Tibial artery (tissue), 4 donors: ENCODE data around the gene SLCO4A1.

Source experiments
- DNase-seq, 2 donors: peaks; one replicate each; pipeline ENCODE4 v3.0.0-alpha.2; 2019
- H3K27ac ChIP-seq, 2 donors: fragments of 200-600 bp; sonication (generic) in 1 of 2; 1 replicate in 1 of 2; 2 replicates in 1 of 2; pipeline ENCODE4 v1.5.1; 2018 to 2019; ENCODE audit warnings: mild to moderate bottlenecking in 1 of 2
- H3K27me3 ChIP-seq, 2 donors: fragments of 200-600 bp; sonication (generic) in 1 of 2; one replicate each; pipeline versions ENCODE4 v1.5.1 to v1.6.0; 2016 to 2019
- H3K36me3 ChIP-seq, 3 donors: fragments of 200-600 bp; sonication (generic) in 2 of 3; one replicate each; pipeline ENCODE4 v1.5.1; 2016 to 2019; ENCODE audit warnings: mild to moderate bottlenecking in 2 of 3
- H3K4me1 ChIP-seq, 4 donors: fragments of 200-600 bp; sonication (generic) in 2 of 4; 1 replicate in 3 of 4; 2 replicates in 1 of 4; pipeline ENCODE4 v1.5.1; 2016 to 2019
- H3K4me3 ChIP-seq, 2 donors: fragments of 200-600 bp; sonication (generic) in 1 of 2; 1 replicate in 1 of 2; 2 replicates in 1 of 2; pipeline ENCODE4 v1.5.1; 2018 to 2019; ENCODE audit warnings: mild to moderate bottlenecking in 2 of 2
- H3K9me3 ChIP-seq, 3 donors: fragments of 200-600 bp; sonication (generic) in 1 of 3; one replicate each; pipeline ENCODE4 v1.5.1; 2016 to 2019
- CTCF ChIP-seq, 2 experiments: fragments of 200-600 bp in 1 of 2; fragments of 450-650 bp in 1 of 2; IDR thresholded peaks; one replicate each; pipeline ENCODE4 v1.5.1; 2017 to 2019; ENCODE audit warnings: antibody characterized with exemption in 2 of 2, mild to moderate bottlenecking in 1 of 2, moderate library complexity in 1 of 2
- intact Hi-C: fragments of 100-400 bp; cut with DNase I; formaldehyde crosslinking; loops from one replicate; pipeline ENCODE4 v1.15.0; 2023; ENCODE audit warnings: low total_unique reads

The SLCO4A1 gene

GRCh38 chr20:62656197-62656918 lies 14.1 kb downstream of the SLCO4A1 start:
- no peak for TF ChIP-seq CTCF (IDR thresholded peaks at IDR 0.05)
- no peak overlapping the region for H3K27ac ChIP-seq
- no peaks in the 10 kb centered on the region for H3K9me3 ChIP-seq
- no peak for DNase-seq
- H3K4me1 ChIP-seq = peaks cover 0 to 14% (median 12%) of the 10 kb centered on the region in 4 donors
- intact Hi-C loops = no loop called here
- H3K4me3 ChIP-seq = no peak overlapping the region
- peaks cover 0 to 13% of the 10 kb centered on the region in 2 donors for H3K27me3 ChIP-seq
- no peaks in the 10 kb centered on the region for H3K36me3 ChIP-seq

- TF ChIP-seq CTCF (IDR thresholded peaks at IDR 0.05) = no peak
- H3K9me3 ChIP-seq = no peaks in the 10 kb centered on the region
- no peak for DNase-seq
- no peaks in the 10 kb centered on the region for H3K36me3 ChIP-seq
- peaks cover 0 to 19% of the 10 kb centered on the region in 2 donors for H3K27me3 ChIP-seq
- no peak overlapping the region for H3K4me3 ChIP-seq
- intact Hi-C loops = no loop called here
- H3K4me1 ChIP-seq = peaks cover 0 to 9% (median 7%) of the 10 kb centered on the region in 4 donors
- H3K27ac ChIP-seq = no peak overlapping the region
Observed at GRCh38 chr20:62656919-62657588, 14.8 kb downstream of the SLCO4A1 start.

DNA sequence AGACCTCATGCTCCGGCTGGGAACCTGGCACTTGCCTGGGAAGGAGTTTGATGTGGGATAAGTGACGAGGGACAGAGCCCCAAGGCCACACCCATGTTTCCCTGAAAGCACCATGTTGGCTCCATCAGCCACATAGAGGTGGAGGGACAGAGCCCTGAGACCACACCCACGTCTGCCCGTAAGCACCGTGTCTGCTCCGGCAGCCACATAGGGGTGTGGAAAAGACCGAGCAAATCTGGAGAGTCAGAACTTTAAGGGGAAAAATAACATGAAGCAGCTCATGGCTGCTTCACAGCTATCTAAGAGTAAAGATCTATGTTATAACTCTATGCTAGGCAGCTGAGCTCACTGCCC lies 15.3 kb downstream of the SLCO4A1 start:
- no peak overlapping the region for H3K27ac ChIP-seq
- H3K9me3 ChIP-seq = no peaks in the 10 kb centered on the region
- H3K4me3 ChIP-seq = no peak overlapping the region
- peaks cover 0 to 23% of the 10 kb centered on the region in 2 donors for H3K27me3 ChIP-seq
- no peak for DNase-seq
- intact Hi-C loops = no loop called here
- TF ChIP-seq CTCF (IDR thresholded peaks at IDR 0.05) = no peak
- H3K4me1 ChIP-seq = peaks cover 0 to 6% (median 5%) of the 10 kb centered on the region in 4 donors
- no peaks in the 10 kb centered on the region for H3K36me3 ChIP-seq

DNA sequence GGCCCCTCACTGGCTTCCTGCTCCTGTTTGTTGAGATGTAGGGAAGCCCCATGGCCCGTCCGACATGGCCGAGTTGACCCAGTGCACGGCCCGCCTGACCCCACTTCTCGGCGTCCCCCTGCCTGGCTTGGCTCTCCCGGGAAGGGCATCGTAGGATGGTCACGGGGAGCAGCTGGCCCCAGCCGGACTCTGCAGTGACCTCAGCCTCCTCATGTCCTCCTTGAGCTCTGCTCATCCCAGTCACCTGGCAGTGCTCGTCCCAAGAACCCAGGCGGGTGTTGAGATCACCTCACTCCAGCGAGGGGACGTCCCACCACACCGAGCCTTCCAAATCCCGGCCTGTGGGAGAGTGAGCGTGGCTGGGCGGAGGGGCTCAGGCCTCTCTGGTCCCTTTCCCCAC lies 15.7 kb downstream of the SLCO4A1 start:
- H3K27me3 ChIP-seq = peaks cover 0 to 25% of the 10 kb centered on the region in 2 donors
- DNase-seq = no peak
- H3K4me3 ChIP-seq = no peak overlapping the region
- intact Hi-C loops = no loop called here
- H3K4me1 ChIP-seq = peaks cover 0 to 2% (median 1%) of the 10 kb centered on the region in 4 donors
- H3K36me3 ChIP-seq = no peaks in the 10 kb centered on the region
- H3K27ac ChIP-seq = no peak overlapping the region
- TF ChIP-seq CTCF (IDR thresholded peaks at IDR 0.05) = no peak
- no peaks in the 10 kb centered on the region for H3K9me3 ChIP-seq

GRCh38 chr20:62658593-62659178 lies 16.4 kb downstream of the SLCO4A1 start:
- intact Hi-C loops = no loop called here
- H3K27ac ChIP-seq = no peak overlapping the region
- no peak for DNase-seq
- no peak overlapping the region for H3K4me3 ChIP-seq
- no peak for TF ChIP-seq CTCF (IDR thresholded peaks at IDR 0.05)
- peaks cover 0 to 25% of the 10 kb centered on the region in 2 donors for H3K27me3 ChIP-seq
- H3K9me3 ChIP-seq = no peaks in the 10 kb centered on the region
- H3K36me3 ChIP-seq = no peaks in the 10 kb centered on the region
- H3K4me1 ChIP-seq = no peaks in the 10 kb centered on the region
